Stimulated activated memory B cell treated with anti-CD40 and anti-IgM and Interleukin-4, amounts not matched to agents 10 μg/mL and 1 μg/mL and 100 μg/mL, for 72 hours (primary cell): ENCODE data around the gene PRIMPOL.
A peak's percentile ranks its signal among the peaks of the same experiment; 100 is the strongest.
"Not testable (repeated sequence)": the region's sequence is repeated elsewhere in the genome, so short reads cannot be mapped to it uniquely, and the experiment has no call there.

Experiments used
- ATAC-seq: fragments of 150-1000 bp; cut with Tn5 transposase; 2 replicates; pipeline ENCODE4 v1.10.0; 2021
- H3K27ac Mint-ChIP-seq: one replicate; pipeline ENCODE4 v1.8.0; 2022; ENCODE audit warnings: mild to moderate bottlenecking, mixed read lengths
- H3K27me3 Mint-ChIP-seq: one replicate; pipeline ENCODE4 v1.8.0; 2022; ENCODE audit warnings: mixed read lengths
- H3K36me3 Mint-ChIP-seq: one replicate; pipeline ENCODE4 v1.8.0; 2022; ENCODE audit warnings: mixed read lengths
- H3K4me1 Mint-ChIP-seq: one replicate; pipeline ENCODE4 v1.8.0; 2022; ENCODE audit warnings: mixed read lengths
- H3K4me3 Mint-ChIP-seq: one replicate; pipeline ENCODE4 v1.8.0; 2022; ENCODE audit warnings: mild to moderate bottlenecking, moderate library complexity, mixed read lengths
- H3K9me3 Mint-ChIP-seq: one replicate; pipeline ENCODE4 v1.8.0; 2022; ENCODE audit warnings: mixed read lengths

PRIMPOL gene

DNA sequence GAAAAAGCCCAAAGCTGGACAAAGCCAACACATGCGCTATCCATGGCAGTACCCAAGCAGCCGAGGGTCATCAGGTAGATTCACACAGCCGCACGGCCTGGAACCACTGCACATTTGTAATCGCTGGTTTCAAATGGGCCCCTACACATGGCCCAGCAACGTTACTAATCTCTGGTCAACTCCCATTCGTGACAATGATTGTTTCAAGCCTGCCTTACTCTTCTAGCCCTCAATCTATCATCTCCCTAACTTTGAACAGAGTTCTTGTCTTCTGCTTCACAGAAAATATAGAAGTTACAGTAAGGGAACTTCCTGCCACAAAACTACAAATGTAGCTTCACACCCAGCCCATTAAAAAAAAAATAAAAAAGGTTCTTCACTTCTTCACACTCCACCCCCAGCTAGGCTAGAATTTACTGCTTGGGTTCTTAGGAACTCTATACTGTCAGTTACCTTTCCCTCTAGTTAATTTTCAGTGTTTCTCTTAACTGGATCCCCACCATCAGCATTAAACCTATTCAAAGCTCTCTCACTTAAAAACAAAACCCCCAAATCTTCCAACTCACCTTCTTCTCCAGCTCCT is 24.5 kb upstream of the PRIMPOL start:
- peaks cover 3% of the 10 kb centered on the region for H3K9me3 Mint-ChIP-seq
- ATAC-seq: no peak
- peaks cover 9% of the 10 kb centered on the region for H3K4me1 Mint-ChIP-seq
- H3K4me3 Mint-ChIP-seq: peak overlapping the region; percentile 16
- peaks cover 70% of the 10 kb centered on the region for H3K36me3 Mint-ChIP-seq
- peak overlapping the region; percentile 36 for H3K27ac Mint-ChIP-seq
- no peaks in the 10 kb centered on the region for H3K27me3 Mint-ChIP-seq

DNA sequence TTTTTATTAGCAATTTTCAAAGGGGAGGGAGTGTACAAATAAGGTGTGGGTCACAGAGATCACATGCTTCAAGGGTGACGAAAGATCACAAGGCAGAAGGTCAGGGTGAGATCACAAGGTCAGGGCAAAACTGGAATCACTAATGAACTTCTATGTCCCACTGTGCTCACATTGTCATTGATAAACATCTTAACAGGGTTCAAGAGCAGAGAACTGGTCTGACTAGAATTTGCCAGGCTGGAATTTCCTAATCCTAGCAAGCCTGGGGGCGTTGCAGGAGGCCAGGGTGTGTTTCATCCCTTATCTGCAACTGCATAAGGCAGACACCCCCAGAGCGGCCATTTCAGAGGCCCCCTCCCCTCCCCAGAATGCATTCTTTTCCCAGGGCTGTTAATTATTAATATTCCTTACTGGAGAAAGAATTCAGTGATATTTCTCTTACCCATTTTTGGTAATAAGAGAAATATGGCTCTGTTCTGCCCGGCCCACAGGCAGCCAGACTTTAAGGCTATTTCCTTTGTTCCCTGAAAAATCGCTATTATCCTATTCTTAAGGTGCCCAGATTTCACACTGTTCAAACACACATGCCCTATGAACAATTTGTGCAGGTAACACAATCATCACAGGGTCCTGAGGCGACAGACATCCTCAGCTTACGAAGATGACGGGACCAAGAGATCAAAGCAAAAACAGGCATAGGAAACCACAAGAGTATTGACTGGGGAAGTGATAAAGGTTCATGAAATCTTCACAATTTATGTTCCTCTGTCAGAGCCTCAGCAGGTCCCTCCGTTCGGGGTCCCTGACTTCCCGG is 23.5 kb upstream of the PRIMPOL start:
- peak overlapping the region; percentile 16 for H3K4me3 Mint-ChIP-seq

DNA sequence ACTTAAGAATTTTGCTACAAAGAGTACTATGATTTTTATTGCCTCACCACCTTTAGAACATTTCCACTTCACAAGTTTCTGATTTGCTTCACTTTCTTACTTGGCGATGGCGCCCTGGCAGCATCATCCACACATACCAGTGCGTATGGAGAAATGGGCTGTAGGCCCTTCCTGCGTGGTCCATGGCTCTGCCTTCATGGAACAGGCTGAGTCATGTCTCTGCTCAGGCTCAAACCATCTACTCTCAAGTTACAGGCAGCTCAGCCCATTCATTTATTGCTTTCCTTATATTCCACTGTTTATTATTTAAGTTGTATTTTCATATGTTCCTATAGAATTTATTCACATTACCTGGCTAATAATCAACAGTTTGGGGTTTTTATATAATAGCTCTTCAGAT is 21.4 kb upstream of the PRIMPOL start:
- no peak for ATAC-seq
- Mint-ChIP-seq H3K27me3 (no peaks in the 10 kb centered on the region), H3K4me1 (no peaks in the 10 kb centered on the region), H3K9me3 (peaks cover 3% of the 10 kb centered on the region), H3K4me3 (no peak overlapping the region), H3K36me3 (peaks cover 80% of the 10 kb centered on the region), H3K27ac (no peak overlapping the region)

More for the DNA sequence above, 23.5 kb upstream of the PRIMPOL start:
- H3K4me1 Mint-ChIP-seq, H3K9me3 Mint-ChIP-seq, ATAC-seq, H3K27me3 Mint-ChIP-seq: not testable (repeated sequence)
- H3K27ac Mint-ChIP-seq: peak overlapping the region; percentile 36
- peaks cover 79% of the 10 kb centered on the region for H3K36me3 Mint-ChIP-seq

DNA sequence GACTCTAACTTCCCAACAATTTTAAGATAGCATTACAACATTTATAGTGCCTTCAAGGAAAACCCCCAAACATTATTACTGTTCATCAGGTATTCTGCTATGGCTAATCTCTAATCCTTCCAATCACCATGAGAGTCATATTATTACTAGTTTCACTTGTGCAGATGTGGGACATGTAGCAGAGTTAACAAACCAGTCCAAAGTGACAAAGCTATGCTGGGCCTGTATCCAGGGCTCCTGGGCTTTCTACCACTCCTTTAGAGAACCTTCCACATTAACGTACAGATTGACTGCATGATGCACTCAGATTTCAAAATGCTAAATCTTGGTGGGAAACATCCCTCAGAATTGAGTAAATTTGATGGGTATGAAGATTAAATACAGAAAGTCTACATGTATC is 16.7 kb upstream of the PRIMPOL start:
- Mint-ChIP-seq H3K4me3 (no peak overlapping the region), H3K9me3 (no peaks in the 10 kb centered on the region), H3K27ac (no peak overlapping the region), H3K27me3 (no peaks in the 10 kb centered on the region), H3K4me1 (no peaks in the 10 kb centered on the region), H3K36me3 (peaks cover 66% of the 10 kb centered on the region)
- no peak for ATAC-seq

DNA sequence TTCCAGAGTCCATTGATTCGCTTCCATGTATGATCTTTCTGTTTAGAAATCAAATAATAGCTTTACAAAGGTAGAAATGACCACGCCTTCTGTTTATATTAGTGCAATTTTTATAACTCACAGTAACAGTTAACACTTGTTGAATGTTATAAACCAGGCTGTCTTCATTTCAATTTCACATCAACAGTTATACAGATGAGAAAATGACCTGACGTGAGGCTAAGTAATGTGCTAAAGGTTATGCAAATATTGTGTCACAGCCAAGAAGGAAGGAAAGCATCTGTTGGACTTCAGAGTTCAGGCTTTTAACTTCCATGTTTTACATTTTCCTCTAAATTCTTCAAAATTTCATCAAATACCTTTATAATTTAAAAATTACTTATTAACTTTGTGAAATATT is 14.2 kb upstream of the PRIMPOL start:
- Mint-ChIP-seq H3K27ac (no peak overlapping the region), H3K4me3 (no peak overlapping the region), H3K4me1 (peaks cover 12% of the 10 kb centered on the region), H3K9me3 (no peaks in the 10 kb centered on the region), H3K27me3 (no peaks in the 10 kb centered on the region), H3K36me3 (peaks cover 56% of the 10 kb centered on the region)
- no peak for ATAC-seq

DNA sequence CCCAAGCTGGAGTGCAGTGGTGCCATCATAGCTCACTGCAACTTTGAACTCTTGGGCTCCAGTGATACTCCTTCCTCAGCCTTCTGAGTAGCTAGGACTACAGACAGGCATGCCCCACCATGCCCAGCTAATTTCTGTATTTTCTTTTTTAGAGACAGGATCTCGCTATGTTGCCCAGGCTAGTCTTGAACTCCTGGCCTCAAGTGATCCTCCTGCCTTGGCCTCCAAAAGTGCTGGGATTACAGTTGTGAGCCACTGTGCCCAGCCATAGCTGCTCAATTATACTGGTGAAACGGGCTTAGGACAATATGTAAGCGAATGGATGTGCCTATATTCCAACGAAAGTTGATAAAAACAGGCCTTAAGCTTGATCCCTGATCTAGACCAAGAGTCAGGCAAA is 13.4 kb upstream of the PRIMPOL start:
- no peak overlapping the region for H3K4me3 Mint-ChIP-seq
- H3K9me3 Mint-ChIP-seq: no peaks in the 10 kb centered on the region
- peaks cover 52% of the 10 kb centered on the region for H3K36me3 Mint-ChIP-seq
- no peak for ATAC-seq
- no peaks in the 10 kb centered on the region for H3K27me3 Mint-ChIP-seq
- no peak overlapping the region for H3K27ac Mint-ChIP-seq
- peaks cover 18% of the 10 kb centered on the region for H3K4me1 Mint-ChIP-seq

DNA sequence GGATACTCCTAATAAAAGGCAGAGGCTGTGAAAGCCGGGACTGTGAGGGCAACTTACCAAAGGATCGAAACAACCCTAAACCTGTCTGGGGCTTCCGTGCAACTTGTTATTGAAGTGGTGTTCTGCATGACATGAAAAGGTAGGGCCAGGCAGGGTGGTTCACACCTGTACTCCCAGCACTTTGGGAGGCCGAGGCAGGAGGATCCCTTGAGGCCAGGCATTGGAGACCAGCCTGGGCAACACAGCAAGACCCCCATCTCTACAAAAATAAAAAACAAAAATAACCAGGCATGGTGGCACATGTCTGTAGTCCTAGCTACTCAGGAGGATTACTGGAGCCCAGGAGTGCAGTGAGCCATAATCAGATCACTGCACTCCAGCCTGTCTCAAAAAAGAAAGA is 12.6 kb upstream of the PRIMPOL start:
- Mint-ChIP-seq H3K4me3 (no peak overlapping the region), H3K36me3 (peaks cover 56% of the 10 kb centered on the region), H3K27ac (no peak overlapping the region), H3K9me3 (no peaks in the 10 kb centered on the region), H3K4me1 (peaks cover 24% of the 10 kb centered on the region), H3K27me3 (no peaks in the 10 kb centered on the region)
- ATAC-seq: no peak

DNA sequence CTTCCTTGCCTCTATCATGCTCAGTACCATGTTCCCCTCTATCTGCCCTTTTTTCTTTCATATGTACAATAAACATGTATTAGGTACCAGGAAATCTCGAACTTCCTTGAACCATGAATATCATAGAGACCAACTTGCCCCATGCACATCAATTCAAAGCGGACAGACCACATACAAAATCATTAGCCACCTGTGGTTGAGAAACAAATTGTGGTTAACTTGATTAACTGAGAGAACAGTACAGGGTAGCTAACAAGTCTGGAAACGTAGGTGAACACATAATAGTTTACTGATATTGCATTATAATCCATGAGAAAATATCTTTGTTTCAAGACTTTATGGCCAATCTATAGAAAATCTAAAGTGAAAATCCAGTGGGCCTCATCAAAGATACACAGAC is 8.5 kb upstream of the PRIMPOL start:
- Mint-ChIP-seq H3K27me3 (no peaks in the 10 kb centered on the region), H3K4me3 (no peak overlapping the region), H3K27ac (no peak overlapping the region), H3K9me3 (no peaks in the 10 kb centered on the region), H3K36me3 (peaks cover 37% of the 10 kb centered on the region), H3K4me1 (peaks cover 24% of the 10 kb centered on the region)
- no peak for ATAC-seq

DNA sequence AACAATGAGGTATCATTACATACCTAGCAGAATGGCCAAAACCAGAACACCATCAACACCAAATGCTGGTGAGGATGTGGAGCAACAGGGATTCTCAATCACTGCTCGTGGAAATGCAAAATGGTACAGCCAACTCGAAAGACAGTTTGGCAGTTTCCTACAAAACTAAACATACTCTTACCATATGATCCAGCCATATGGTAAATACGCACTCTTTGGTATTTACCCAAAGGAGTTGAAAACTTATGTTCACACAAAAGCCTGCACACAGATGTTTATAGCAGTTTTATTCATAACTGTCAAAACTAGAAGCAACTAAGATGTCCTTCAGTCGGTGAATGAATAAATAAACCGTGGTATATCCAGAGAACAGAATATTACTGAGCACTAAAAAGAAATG is 8.1 kb upstream of the PRIMPOL start:
- Mint-ChIP-seq H3K36me3 (peaks cover 37% of the 10 kb centered on the region), H3K27ac (no peak overlapping the region), H3K4me1 (peaks cover 28% of the 10 kb centered on the region), H3K4me3 (no peak overlapping the region), H3K27me3 (no peaks in the 10 kb centered on the region), H3K9me3 (no peaks in the 10 kb centered on the region)
- no peak for ATAC-seq

DNA sequence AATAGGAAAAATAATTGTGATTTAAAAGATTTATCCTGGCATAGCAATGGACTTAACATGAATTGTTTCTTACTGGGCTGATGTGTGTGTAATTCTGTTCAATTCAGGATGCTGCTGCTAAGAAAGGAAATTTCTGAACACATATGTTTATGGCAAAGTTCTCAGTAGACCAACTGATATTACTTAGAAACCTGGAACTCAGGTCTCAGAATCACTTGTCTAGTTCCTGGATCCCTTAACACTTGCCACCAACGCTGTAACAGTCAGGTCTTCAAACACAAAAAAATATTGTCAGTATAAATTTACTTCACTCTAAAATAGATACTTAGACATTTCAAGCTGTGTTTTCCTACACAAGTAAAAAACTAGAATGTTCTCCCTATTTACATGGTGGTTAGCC is 5.8 kb upstream of the PRIMPOL start:
- Mint-ChIP-seq H3K27ac (no peak overlapping the region), H3K36me3 (peaks cover 44% of the 10 kb centered on the region), H3K9me3 (no peaks in the 10 kb centered on the region), H3K4me1 (peaks cover 46% of the 10 kb centered on the region), H3K27me3 (no peaks in the 10 kb centered on the region), H3K4me3 (no peak overlapping the region)
- no peak for ATAC-seq

DNA sequence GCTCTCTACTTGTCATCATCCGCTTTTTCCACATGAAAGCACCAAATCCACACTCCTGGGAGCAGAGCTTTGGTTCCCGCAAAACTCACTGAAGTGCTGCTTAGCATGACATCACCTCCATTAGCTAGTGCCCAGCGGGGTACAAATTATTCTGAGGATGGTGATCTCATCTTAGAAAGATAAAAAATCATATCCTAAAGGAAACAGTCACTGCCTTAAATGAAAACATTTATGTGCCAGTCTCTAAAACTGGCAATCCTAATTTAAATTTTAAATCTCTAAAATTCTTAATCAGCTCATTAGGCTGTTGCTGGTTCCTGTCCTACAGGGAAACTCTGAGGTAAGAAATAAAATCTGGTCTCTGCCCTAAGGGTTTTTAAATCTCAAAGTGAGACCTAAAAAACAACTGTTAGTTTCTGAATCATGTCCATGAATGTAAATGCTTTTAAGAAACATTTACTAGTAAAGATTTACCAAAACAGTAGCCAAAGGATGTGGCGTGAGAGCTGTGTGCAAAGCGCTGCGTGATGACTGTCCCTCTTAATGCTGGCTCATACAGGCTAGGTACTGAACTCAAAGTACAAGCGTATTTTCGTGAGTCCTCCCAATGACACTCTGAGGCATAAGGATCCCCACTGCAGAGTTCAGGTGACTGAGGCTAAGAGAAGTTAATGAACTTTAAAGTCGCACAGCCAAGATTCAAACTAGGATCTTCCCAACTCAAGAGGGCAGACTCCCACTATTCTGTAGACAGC is 4.8 kb upstream of the PRIMPOL start:
- peaks cover 36% of the 10 kb centered on the region for H3K36me3 Mint-ChIP-seq
- no peaks in the 10 kb centered on the region for H3K9me3 Mint-ChIP-seq
- H3K27me3 Mint-ChIP-seq: no peaks in the 10 kb centered on the region
- peaks cover 41% of the 10 kb centered on the region for H3K4me1 Mint-ChIP-seq
- no peak for ATAC-seq
- no peak overlapping the region for H3K27ac Mint-ChIP-seq
- no peak overlapping the region for H3K4me3 Mint-ChIP-seq

DNA sequence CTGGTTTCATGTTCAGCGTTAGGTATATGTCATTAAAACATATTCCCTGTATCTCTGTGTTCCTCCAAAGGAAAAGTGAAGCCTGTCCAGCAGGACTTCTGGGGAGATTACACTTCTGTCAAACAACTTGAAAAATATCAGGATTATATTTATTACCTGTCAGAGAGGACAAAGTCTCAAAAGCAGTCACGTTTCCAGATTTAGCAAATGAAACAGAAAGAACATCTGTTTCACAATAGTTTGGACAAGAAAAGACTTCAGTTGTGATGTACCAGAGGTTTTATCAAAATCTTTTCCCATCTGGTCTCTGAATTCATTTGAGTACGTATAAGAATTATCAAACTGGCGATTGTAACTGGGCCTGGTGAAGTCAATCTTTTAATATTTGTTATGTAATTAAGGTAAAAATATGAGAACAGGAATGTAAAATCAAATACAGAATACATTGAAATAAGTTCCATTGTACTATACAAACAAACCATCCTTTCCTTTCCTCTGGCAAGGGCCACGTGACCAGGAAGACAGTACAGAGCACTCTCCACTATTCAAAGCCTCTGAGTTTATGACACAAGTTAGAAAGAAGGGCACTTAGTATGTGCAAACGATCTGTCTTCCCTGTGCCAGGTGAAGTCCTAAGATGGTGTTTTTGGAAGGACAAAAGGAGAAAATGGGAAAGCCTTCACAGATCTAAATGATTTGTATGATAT is 3.5 kb upstream of the PRIMPOL start:
- Mint-ChIP-seq H3K27ac (no peak overlapping the region), H3K4me1 (peaks cover 40% of the 10 kb centered on the region), H3K27me3 (no peaks in the 10 kb centered on the region), H3K36me3 (peaks cover 28% of the 10 kb centered on the region), H3K4me3 (no peak overlapping the region), H3K9me3 (no peaks in the 10 kb centered on the region)
- ATAC-seq: no peak

DNA sequence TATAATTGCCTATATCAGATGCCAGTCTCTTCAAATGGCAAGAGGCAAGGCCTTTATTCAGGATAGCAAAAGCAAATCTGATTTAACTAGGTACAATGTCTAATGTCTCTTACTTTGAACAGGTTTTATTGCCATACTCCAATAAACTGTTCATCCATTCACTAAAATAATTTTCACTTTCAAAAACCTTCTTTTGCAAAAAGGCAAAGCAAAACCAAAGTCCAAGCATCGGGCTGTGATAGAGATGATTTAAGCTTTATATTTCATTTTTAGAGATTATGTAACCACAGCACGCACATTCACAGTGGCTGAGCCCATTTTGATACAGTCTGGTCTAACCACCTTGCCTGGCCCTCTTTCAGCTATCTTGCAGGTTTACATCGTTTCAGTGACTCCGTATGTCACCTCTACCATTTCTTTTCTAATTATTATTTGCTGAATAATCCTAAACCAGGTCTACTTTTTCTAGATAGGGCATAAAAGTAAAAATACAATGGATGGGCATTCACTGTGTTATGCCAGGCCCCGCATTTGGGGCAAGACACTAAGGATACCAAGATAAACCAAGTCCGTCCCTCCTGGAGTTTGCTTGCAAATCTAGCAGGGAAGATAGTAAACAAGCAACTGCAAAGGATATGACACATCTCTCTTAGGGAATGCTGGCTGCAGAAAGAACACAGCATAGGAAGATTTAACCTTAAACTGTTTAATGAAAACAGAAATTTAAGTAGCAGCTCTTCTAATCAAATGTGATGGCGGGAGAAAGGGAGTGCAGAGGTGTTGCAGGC is 2.1 kb upstream of the PRIMPOL start:
- Mint-ChIP-seq H3K27me3 (no peaks in the 10 kb centered on the region), H3K9me3 (no peaks in the 10 kb centered on the region), H3K4me3 (peak overlapping the region; percentile 85), H3K36me3 (peaks cover 20% of the 10 kb centered on the region), H3K27ac (peak overlapping the region; percentile 85), H3K4me1 (peaks cover 40% of the 10 kb centered on the region)
- ATAC-seq: no peak

DNA sequence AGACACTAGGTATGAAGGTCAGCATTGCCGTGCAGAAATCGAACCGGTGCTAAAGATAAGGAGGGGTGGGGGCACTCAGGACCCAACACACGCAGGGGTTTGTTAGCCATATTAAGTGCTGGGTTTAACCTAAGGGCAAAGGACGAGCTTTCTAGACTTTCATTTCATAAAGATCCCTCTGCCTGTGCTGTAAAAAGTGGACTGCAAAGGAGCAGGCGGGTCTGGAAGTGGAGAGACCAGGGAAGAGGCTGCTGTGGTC is 1.6 kb upstream of the PRIMPOL start:
- H3K4me3 Mint-ChIP-seq: peak overlapping the region; percentile 85
- no peak for ATAC-seq
- no peaks in the 10 kb centered on the region for H3K27me3 Mint-ChIP-seq
- peaks cover 23% of the 10 kb centered on the region for H3K36me3 Mint-ChIP-seq
- peaks cover 45% of the 10 kb centered on the region for H3K4me1 Mint-ChIP-seq
- peak overlapping the region; percentile 85 for H3K27ac Mint-ChIP-seq
- H3K9me3 Mint-ChIP-seq: no peaks in the 10 kb centered on the region
